Lower leg skin (tissue), 3 donors: ENCODE results near the gene CDADC1.

Experiments used
- POLR2A ChIP-seq, 2 donors: fragments of 450-650 bp; IDR thresholded peaks; one replicate each; pipeline ENCODE4 v1.6.1; 2016 to 2017; ENCODE audit warnings: antibody characterized with exemption in 2 of 2, mild to moderate bottlenecking in 1 of 2, moderate library complexity in 1 of 2
- TF ChIP-seq, protein P1 (sequence below), 3 donors: fragments of 450-650 bp; IDR thresholded peaks; one replicate each; pipeline ENCODE4 v1.5.1; 2016; ENCODE audit warnings: antibody characterized with exemption in 3 of 3, mild to moderate bottlenecking in 3 of 3, moderate library complexity in 2 of 3

GRCh38 chr13:49214917-49215376 lies 32.8 kb upstream of the CDADC1 start:
- TF ChIP-seq, protein P1, sequence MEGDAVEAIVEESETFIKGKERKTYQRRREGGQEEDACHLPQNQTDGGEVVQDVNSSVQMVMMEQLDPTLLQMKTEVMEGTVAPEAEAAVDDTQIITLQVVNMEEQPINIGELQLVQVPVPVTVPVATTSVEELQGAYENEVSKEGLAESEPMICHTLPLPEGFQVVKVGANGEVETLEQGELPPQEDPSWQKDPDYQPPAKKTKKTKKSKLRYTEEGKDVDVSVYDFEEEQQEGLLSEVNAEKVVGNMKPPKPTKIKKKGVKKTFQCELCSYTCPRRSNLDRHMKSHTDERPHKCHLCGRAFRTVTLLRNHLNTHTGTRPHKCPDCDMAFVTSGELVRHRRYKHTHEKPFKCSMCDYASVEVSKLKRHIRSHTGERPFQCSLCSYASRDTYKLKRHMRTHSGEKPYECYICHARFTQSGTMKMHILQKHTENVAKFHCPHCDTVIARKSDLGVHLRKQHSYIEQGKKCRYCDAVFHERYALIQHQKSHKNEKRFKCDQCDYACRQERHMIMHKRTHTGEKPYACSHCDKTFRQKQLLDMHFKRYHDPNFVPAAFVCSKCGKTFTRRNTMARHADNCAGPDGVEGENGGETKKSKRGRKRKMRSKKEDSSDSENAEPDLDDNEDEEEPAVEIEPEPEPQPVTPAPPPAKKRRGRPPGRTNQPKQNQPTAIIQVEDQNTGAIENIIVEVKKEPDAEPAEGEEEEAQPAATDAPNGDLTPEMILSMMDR (IDR thresholded peaks at IDR 0.05): no peak
- TF ChIP-seq POLR2A (IDR thresholded peaks at IDR 0.05): no peak
